ENCODE results near the gene PMPCA. TPM values are rescaled to one million over a fixed set of nuclear protein-coding genes. Genes with fewer than 3 reads are reported as not detected.

The PMPCA gene
- total and polyA plus RNA-seq, 11 donors: 61.5 to 81.8 (median 73.6) TPM

GRCh38 chr9:136374183-136374575, 36.3 kb upstream of the PMPCA start:
- Histone ChIP-seq H3K4me1 (peaks cover 0 to 25% (median 5%) of the 10 kb centered on the region in 12 donors), H3K36me3 (peaks cover 0 to 13% (median 0%) of the 10 kb centered on the region in 9 donors), H3K27me3 (no peaks in the 10 kb centered on the region), H3K9me3 (no peaks in the 10 kb centered on the region), H3K27ac (no peak overlapping the region), H3K4me3 (peak overlapping the region in 1 of 12 donors; percentile 63)
- 88 to 97% (median 92%) methylated on average over 10 to 14 of the region's 14 CpGs for WGBS, 4 donors
- TF ChIP-seq POLR2A (IDR thresholded peaks at IDR 0.05): no peak
- TF ChIP-seq CTCF (IDR thresholded peaks at IDR 0.05): no peak
- no peak for DNase-seq
- intact Hi-C loops (cut with DNase I): no loop called here
- ATAC-seq: no peak

GRCh38 chr9:136375096-136375495, 35.4 kb upstream of the PMPCA start:
- H3K27ac ChIP-seq: no peak overlapping the region
- no peak for TF ChIP-seq CTCF (IDR thresholded peaks at IDR 0.05)
- TF ChIP-seq POLR2A (IDR thresholded peaks at IDR 0.05): no peak
- 92 to 96% (median 94%) methylated on average over 8 to 12 of the region's 12 CpGs for WGBS, 4 donors

GRCh38 chr9:136376457-136376856, 34.0 kb upstream of the PMPCA start:
- DNase-seq: no peak
- Histone ChIP-seq H3K4me3 (no peak overlapping the region), H3K36me3 (peaks cover 0 to 36% (median 10%) of the 10 kb centered on the region in 9 donors), H3K27me3 (no peaks in the 10 kb centered on the region), H3K27ac (no peak overlapping the region), H3K4me1 (peaks cover 0 to 25% (median 6%) of the 10 kb centered on the region in 12 donors), H3K9me3 (no peaks in the 10 kb centered on the region)
- no peak for TF ChIP-seq CTCF (IDR thresholded peaks at IDR 0.05)
- no peak for TF ChIP-seq POLR2A (IDR thresholded peaks at IDR 0.05)
- no peak for ATAC-seq
- intact Hi-C loops (cut with DNase I): no loop called here
- 63 to 82% (median 79%) methylated on average over 5 to 8 of the region's 8 CpGs for WGBS, 4 donors

More at GRCh38 chr9:136375096-136375495, 35.4 kb upstream of the PMPCA start:
- intact Hi-C loops (cut with DNase I): no loop called here
- no peaks in the 10 kb centered on the region for H3K9me3 ChIP-seq
- no peaks in the 10 kb centered on the region for H3K27me3 ChIP-seq
- ATAC-seq: no peak
- H3K4me3 ChIP-seq: no peak overlapping the region
- H3K36me3 ChIP-seq: peaks cover 0 to 22% (median under 1%) of the 10 kb centered on the region in 9 donors
- H3K4me1 ChIP-seq: peaks cover 0 to 25% (median 5%) of the 10 kb centered on the region in 12 donors
- DNase-seq: no peak

GRCh38 chr9:136377341-136378169, 32.9 kb upstream of the PMPCA start:
- Histone ChIP-seq H3K36me3 (peaks cover 0 to 47% (median 20%) of the 10 kb centered on the region in 9 donors), H3K27me3 (no peaks in the 10 kb centered on the region), H3K9me3 (no peaks in the 10 kb centered on the region), H3K27ac (no peak overlapping the region), H3K4me1 (peaks cover 0 to 28% (median 6%) of the 10 kb centered on the region in 12 donors), H3K4me3 (no peak overlapping the region)
- no peak for TF ChIP-seq CTCF (IDR thresholded peaks at IDR 0.05)
- no peak for TF ChIP-seq POLR2A (IDR thresholded peaks at IDR 0.05)
- whole genome bisulfite sequencing, 4 donors: 87 to 97% (median 91%) methylated on average over 15 to 32 of the region's 32 CpGs
- no peak for ATAC-seq
- no peak for DNase-seq
- intact Hi-C loops (cut with DNase I): no loop called here
